Hepatocyte (in vitro differentiated cells): ENCODE results near the gene FAU. TPM values are rescaled to one million over a fixed set of nuclear protein-coding genes. Genes with fewer than 3 reads are reported as not detected.
A peak's percentile ranks its signal among the peaks of the same experiment; 100 is the strongest.
"Not testable (repeated sequence)": the region's sequence is repeated elsewhere in the genome, so short reads cannot be mapped to it uniquely, and the experiment has no call there.

ENCODE experiments used
- DNase-seq: peaks from one replicate; pipeline ENCODE4 v3.0.0-alpha.2; 2016; ENCODE audit warnings: low spot score
- H2AFZ ChIP-seq: fragments of 200-600 bp; sonication (generic); 2 replicates; pipeline ENCODE4 v1.6.0; 2016; ENCODE audit warnings: antibody characterized with exemption, mild to moderate bottlenecking
- H3K27ac ChIP-seq: fragments of 200-600 bp; sonication (generic); 2 replicates; pipeline ENCODE4 v1.5.1; 2016; ENCODE audit warnings: mild to moderate bottlenecking
- H3K27me3 ChIP-seq: fragments of 200-600 bp; sonication (generic); 2 replicates; pipeline ENCODE4 v1.6.1; 2016
- H3K36me3 ChIP-seq: fragments of 200-600 bp; sonication (generic); replicated peaks from 2 replicates; pipeline ENCODE4 v1.5.1; 2016; ENCODE audit warnings: low read depth; ENCODE audit not compliant: insufficient read depth
- H3K4me1 ChIP-seq: fragments of 200-600 bp; sonication (generic); 2 replicates; pipeline ENCODE4 v1.5.1; 2016; ENCODE audit warnings: mild to moderate bottlenecking, moderate library complexity; ENCODE audit not compliant: insufficient read depth
- H3K4me2 ChIP-seq: fragments of 200-600 bp; sonication (generic); 2 replicates; pipeline ENCODE4 v1.6.0; 2016
- H3K4me3 ChIP-seq: fragments of 200-600 bp; sonication (generic); 2 replicates; pipeline ENCODE4 v1.5.1; 2016; ENCODE audit warnings: mild to moderate bottlenecking
- H3K79me2 ChIP-seq: fragments of 200-600 bp; sonication (generic); 2 replicates; pipeline ENCODE4 v1.6.0; 2017; ENCODE audit warnings: mild to moderate bottlenecking
- H3K9me2 ChIP-seq: fragments of 200-600 bp; sonication (generic); replicated peaks from 2 replicates; pipeline ENCODE4 v1.6.0; 2017; ENCODE audit warnings: mild to moderate bottlenecking; ENCODE audit not compliant: insufficient read depth
- H3K9me3 ChIP-seq: fragments of 200-600 bp; sonication (generic); 2 replicates; pipeline ENCODE4 v1.5.1; 2016; ENCODE audit warnings: low read depth, mild to moderate bottlenecking
- H4K20me1 ChIP-seq: fragments of 200-600 bp; sonication (generic); 2 replicates; pipeline ENCODE4 v1.6.0; 2016; ENCODE audit warnings: mild to moderate bottlenecking; ENCODE audit not compliant: insufficient read depth, poor library complexity, severe bottlenecking
- CTCF ChIP-seq: fragments of 200-600 bp; sonication (generic); IDR thresholded peaks from 2 replicates; pipeline ENCODE4 v1.5.1; 2016; ENCODE audit warnings: antibody characterized with exemption, mild to moderate bottlenecking; ENCODE audit not compliant: poor library complexity
- EZH2 ChIP-seq: fragments of 200-600 bp; sonication (generic); IDR thresholded peaks from 2 replicates; pipeline ENCODE4 v1.6.1; 2016; ENCODE audit warnings: antibody characterized with exemption, mild to moderate bottlenecking, borderline replicate concordance
- EZH2phosphoT487 ChIP-seq: fragments of 200-600 bp; sonication (generic); IDR thresholded peaks from one replicate; pipeline ENCODE4 v1.6.1; 2018; ENCODE audit warnings: antibody characterized with exemption, mild to moderate bottlenecking, low read depth, moderate library complexity; ENCODE audit not compliant: unreplicated experiment, severe bottlenecking
- WGBS: methylation state at CpG from one replicate; pipeline ENCODE4 v1.1.6; 2016; ENCODE audit warnings: low lambda C conversion rate; ENCODE audit errors: missing lambda C conversion rate; 5-methylcytosine and 5-hydroxymethylcytosine counted together
- polyA plus RNA-seq: library from polyadenylated mRNA; unstranded; fragments of >200 nt; fragmentation: Nextera tagmentation; extraction: Ambion mirVana; gene quantifications from 2 replicates; pipeline ENCODE4 v1.2.1, GENCODE V29; 2016
- total RNA-seq: library from RNA; depleted of rRNA; stranded (reverse); fragments of >200 nt; gene quantifications from 2 replicates; pipeline ENCODE4 v1.2.3, GENCODE V29; 2014

FAU gene
- total and polyA plus RNA-seq, 2 experiments from 2014 or later: 211 to 434 TPM

DNA sequence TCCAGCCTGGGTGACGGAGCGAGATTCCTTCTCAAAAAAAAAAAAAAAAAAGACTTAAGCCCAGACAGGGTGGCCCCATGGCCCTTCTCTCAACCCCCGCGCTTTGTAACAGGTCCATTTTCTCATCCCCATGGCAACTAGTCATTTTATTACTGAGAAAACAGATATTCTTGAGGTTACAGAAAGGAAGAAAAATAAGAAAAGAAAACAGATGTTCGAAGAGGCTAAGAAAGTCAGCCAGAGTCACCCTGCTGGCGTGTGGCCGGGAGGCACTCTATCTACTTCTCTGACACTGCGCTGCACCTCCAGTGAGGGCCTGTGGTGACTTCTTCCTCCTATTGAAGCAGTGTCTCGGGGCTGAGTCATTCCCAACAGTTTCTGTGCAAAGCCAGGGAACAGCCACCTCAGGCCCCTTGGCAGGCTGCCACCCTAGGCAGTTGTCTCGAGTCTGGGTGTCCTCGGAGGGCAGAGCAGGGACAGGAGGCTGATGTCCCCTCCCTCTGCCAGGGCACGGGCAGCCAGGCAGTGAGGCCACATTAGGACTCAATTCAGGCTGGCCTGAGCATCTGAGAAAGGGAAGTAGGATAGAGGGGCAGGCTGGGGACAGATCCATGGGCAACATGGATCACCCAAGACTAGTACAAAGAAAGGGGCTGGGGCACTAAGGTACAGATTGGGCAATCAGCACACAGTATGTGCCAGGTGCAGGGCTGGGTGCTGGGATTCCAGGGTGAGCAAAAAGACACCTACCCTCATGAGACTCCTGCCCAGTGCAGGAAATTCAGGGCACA, 28.8 kb upstream of the FAU start:
- no peaks in the 10 kb centered on the region for H3K9me3 ChIP-seq
- WGBS: 43% methylated on average over 12 of the region's 12 CpGs
- peak overlapping the region; percentile 38 for H3K4me2 ChIP-seq
- H3K36me3 ChIP-seq: no peaks in the 10 kb centered on the region
- H2AFZ ChIP-seq: no peak overlapping the region
- no peaks in the 10 kb centered on the region for H3K27me3 ChIP-seq
- H3K4me1 ChIP-seq: peaks cover 8% of the 10 kb centered on the region
- H3K79me2 ChIP-seq: no peaks in the 10 kb centered on the region
- peak; percentile 84 for DNase-seq
- TF ChIP-seq CTCF (no peak), EZH2phosphoT487 (no peak), EZH2 (no peak)
- no peak overlapping the region for H3K4me3 ChIP-seq
- no peaks in the 10 kb centered on the region for H3K9me2 ChIP-seq
- peak overlapping the region; percentile 25 for H3K27ac ChIP-seq
- H4K20me1 ChIP-seq: no peaks in the 10 kb centered on the region

GRCh38 chr11:65150131-65150508, 28.2 kb upstream of the FAU start:
- not testable (repeated sequence) for H3K9me3 ChIP-seq, H3K4me3 ChIP-seq, H2AFZ ChIP-seq, H3K9me2 ChIP-seq, H3K27me3 ChIP-seq, H3K36me3 ChIP-seq, H3K4me1 ChIP-seq, DNase-seq, H3K79me2 ChIP-seq, H4K20me1 ChIP-seq
- Histone ChIP-seq H3K27ac (peak overlapping the region; percentile 25), H3K4me2 (peak overlapping the region; percentile 38)
- 81% methylated on average over 10 of the region's 10 CpGs for WGBS

- Histone ChIP-seq H3K27ac (no peak overlapping the region), H2AFZ (no peak overlapping the region), H3K36me3 (no peaks in the 10 kb centered on the region), H3K9me3 (no peaks in the 10 kb centered on the region), H3K9me2 (no peaks in the 10 kb centered on the region), H3K79me2 (no peaks in the 10 kb centered on the region), H4K20me1 (no peaks in the 10 kb centered on the region), H3K4me1 (peaks cover 8% of the 10 kb centered on the region), H3K27me3 (no peaks in the 10 kb centered on the region), H3K4me2 (no peak overlapping the region), H3K4me3 (no peak overlapping the region)
- TF ChIP-seq EZH2phosphoT487 (no peak), EZH2 (no peak), CTCF (no peak)
- WGBS: 83% methylated on average over 5 of the region's 5 CpGs
- DNase-seq: no peak
Measured at GRCh38 chr11:65148657-65149056, 26.7 kb upstream of the FAU start.

DNA sequence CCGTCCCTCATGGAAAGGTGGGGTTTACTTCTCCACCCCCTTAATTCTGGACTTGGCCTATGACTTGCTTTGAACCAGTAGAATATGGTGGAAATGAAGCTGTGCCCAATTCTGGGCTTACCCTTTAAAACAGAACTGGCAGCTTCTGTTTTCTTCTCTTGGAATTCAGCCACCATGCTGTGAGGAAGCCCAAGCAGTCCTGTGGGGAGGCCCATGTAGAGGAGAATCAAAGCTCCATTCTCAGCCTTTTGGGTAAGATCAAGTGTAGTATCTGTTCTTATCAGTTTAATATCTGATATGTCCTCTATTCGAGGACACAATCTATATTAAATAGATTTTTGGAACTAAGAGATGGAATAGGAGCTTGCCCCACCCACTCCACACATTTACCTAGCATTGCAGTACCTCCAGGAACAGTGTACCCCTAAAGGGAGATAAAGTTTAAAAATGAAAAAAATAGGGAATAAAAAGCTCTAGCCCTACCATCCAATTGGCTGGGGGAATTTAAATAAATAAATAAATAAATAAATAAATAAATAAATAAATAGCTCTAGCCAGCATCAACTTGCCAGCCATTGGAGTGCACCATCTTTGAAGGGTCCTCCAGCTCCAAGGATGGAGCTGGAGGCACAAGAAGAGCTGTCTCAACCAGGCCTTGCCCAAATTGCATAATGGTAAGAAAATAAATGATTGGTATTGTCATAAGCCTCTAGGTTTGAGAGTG, 25.6 kb upstream of the FAU start:
- no peak for DNase-seq
- WGBS: 86% methylated on average over 2 of the region's 2 CpGs
- TF ChIP-seq EZH2phosphoT487: no peak
- TF ChIP-seq CTCF: no peak
- TF ChIP-seq EZH2: no peak
- no peaks in the 10 kb centered on the region for H3K9me3 ChIP-seq
- H4K20me1 ChIP-seq: no peaks in the 10 kb centered on the region
- H3K4me3 ChIP-seq: no peak overlapping the region
- no peaks in the 10 kb centered on the region for H3K79me2 ChIP-seq
- H2AFZ ChIP-seq: no peak overlapping the region
- no peaks in the 10 kb centered on the region for H3K27me3 ChIP-seq
- H3K27ac ChIP-seq: no peak overlapping the region
- H3K4me1 ChIP-seq: peaks cover 8% of the 10 kb centered on the region
- H3K4me2 ChIP-seq: no peak overlapping the region
- no peaks in the 10 kb centered on the region for H3K36me3 ChIP-seq
- H3K9me2 ChIP-seq: no peaks in the 10 kb centered on the region
